ENCODE measurements around the gene AP5S1. TPM values are rescaled to one million over a fixed set of nuclear protein-coding genes. Genes with fewer than 3 reads are reported as not detected.
"Not testable (repeated sequence)": the region's sequence is repeated elsewhere in the genome, so short reads cannot be mapped to it uniquely, and the experiment has no call there.

Gene AP5S1
- polyA plus RNA-seq, 1 donor from 2014 or later: 11.3 TPM

DNA sequence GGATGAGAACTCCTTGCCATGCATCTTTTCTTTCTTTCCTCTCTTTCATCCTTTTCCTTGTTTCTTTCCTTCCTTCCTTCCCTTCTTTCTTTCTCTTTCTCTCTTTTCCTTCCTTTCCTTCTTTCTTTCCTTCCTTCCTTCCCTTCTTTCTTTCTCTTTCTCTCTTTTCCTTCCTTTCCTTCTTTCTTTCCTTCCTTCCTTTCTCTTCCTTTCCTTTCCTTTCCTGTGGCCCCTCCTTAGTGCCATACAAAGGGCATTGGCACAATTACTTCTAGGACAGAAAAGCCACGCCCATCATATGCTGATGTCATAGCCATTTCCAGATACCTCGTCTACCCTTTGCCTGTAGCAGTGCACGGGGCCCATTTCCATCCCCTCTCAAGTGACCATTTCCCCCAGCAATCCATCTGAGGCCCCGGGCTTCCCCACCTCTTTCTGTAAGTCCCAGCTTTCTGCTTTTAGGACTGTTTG, 31.6 kb upstream of the AP5S1 start:
- Histone ChIP-seq H3K36me3 (ENCODE audit: insufficient read depth, low read length) (no peaks in the 10 kb centered on the region), H3K4me2 (ENCODE audit: low read length) (no peak overlapping the region), H3K27ac (ENCODE audit: low read length) (no peak overlapping the region), H3K4me3 (ENCODE audit: low read length) (no peak overlapping the region), H3K9me2 (ENCODE audit: insufficient read depth, low read length) (no peaks in the 10 kb centered on the region), H4K20me1 (ENCODE audit: insufficient read depth) (no peaks in the 10 kb centered on the region), H2AFZ (ENCODE audit: low read depth, low read length) (no peak overlapping the region), H3K9ac (ENCODE audit: low read length) (no peak overlapping the region), H3K9me3 (ENCODE audit: low read length) (no peaks in the 10 kb centered on the region), H3F3A (ENCODE audit: insufficient read depth, low read length, poor library complexity, severe bottlenecking) (no peaks in the 10 kb centered on the region), H3K79me2 (replicated peaks; ENCODE audit: insufficient read depth, low read length) (peaks cover 10% of the 10 kb centered on the region), H3K27me3 (ENCODE audit: insufficient read depth, low read depth, low read length) (no peaks in the 10 kb centered on the region)
- TF ChIP-seq EZH2 (IDR thresholded peaks at IDR 0.05; ENCODE audit: borderline replicate concordance, insufficient read depth, low read length, poor library complexity, severe bottlenecking) (no peak), TAF1 (IDR thresholded peaks at IDR 0.05; ENCODE audit: low read depth) (no peak), RAD21 (conservative IDR thresholded peaks at IDR 0.05) (no peak), MXI1 (conservative IDR thresholded peaks at IDR 0.05; ENCODE audit: poor library complexity, severe bottlenecking) (no peak), POLR2AphosphoS5 (IDR thresholded peaks at IDR 0.05) (no peak), SMC3 (conservative IDR thresholded peaks at IDR 0.05; ENCODE audit: poor library complexity) (no peak), EP300 (conservative IDR thresholded peaks at IDR 0.05; ENCODE audit: poor library complexity, severe bottlenecking) (no peak)
- TF ChIP-seq, protein P1, sequence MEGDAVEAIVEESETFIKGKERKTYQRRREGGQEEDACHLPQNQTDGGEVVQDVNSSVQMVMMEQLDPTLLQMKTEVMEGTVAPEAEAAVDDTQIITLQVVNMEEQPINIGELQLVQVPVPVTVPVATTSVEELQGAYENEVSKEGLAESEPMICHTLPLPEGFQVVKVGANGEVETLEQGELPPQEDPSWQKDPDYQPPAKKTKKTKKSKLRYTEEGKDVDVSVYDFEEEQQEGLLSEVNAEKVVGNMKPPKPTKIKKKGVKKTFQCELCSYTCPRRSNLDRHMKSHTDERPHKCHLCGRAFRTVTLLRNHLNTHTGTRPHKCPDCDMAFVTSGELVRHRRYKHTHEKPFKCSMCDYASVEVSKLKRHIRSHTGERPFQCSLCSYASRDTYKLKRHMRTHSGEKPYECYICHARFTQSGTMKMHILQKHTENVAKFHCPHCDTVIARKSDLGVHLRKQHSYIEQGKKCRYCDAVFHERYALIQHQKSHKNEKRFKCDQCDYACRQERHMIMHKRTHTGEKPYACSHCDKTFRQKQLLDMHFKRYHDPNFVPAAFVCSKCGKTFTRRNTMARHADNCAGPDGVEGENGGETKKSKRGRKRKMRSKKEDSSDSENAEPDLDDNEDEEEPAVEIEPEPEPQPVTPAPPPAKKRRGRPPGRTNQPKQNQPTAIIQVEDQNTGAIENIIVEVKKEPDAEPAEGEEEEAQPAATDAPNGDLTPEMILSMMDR (IDR thresholded peaks at IDR 0.05; ENCODE audit: poor library complexity, severe bottlenecking): no peak
- TF ChIP-seq, protein P2, sequence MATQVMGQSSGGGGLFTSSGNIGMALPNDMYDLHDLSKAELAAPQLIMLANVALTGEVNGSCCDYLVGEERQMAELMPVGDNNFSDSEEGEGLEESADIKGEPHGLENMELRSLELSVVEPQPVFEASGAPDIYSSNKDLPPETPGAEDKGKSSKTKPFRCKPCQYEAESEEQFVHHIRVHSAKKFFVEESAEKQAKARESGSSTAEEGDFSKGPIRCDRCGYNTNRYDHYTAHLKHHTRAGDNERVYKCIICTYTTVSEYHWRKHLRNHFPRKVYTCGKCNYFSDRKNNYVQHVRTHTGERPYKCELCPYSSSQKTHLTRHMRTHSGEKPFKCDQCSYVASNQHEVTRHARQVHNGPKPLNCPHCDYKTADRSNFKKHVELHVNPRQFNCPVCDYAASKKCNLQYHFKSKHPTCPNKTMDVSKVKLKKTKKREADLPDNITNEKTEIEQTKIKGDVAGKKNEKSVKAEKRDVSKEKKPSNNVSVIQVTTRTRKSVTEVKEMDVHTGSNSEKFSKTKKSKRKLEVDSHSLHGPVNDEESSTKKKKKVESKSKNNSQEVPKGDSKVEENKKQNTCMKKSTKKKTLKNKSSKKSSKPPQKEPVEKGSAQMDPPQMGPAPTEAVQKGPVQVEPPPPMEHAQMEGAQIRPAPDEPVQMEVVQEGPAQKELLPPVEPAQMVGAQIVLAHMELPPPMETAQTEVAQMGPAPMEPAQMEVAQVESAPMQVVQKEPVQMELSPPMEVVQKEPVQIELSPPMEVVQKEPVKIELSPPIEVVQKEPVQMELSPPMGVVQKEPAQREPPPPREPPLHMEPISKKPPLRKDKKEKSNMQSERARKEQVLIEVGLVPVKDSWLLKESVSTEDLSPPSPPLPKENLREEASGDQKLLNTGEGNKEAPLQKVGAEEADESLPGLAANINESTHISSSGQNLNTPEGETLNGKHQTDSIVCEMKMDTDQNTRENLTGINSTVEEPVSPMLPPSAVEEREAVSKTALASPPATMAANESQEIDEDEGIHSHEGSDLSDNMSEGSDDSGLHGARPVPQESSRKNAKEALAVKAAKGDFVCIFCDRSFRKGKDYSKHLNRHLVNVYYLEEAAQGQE (IDR thresholded peaks at IDR 0.05; ENCODE audit: borderline replicate concordance): no peak

- not testable (repeated sequence) for H3K9me3 ChIP-seq (ENCODE audit: low read length); H3K36me3 ChIP-seq (ENCODE audit: insufficient read depth, low read length); H3K4me3 ChIP-seq (ENCODE audit: low read length); H3K27ac ChIP-seq (ENCODE audit: low read length); H3K9ac ChIP-seq (ENCODE audit: low read length); H4K20me1 ChIP-seq (ENCODE audit: insufficient read depth); H3F3A ChIP-seq (ENCODE audit: insufficient read depth, low read length, poor library complexity, severe bottlenecking); H3K4me2 ChIP-seq (ENCODE audit: low read length); H3K9me2 ChIP-seq (ENCODE audit: insufficient read depth, low read length); H2AFZ ChIP-seq (ENCODE audit: low read depth, low read length); H3K27me3 ChIP-seq (ENCODE audit: insufficient read depth, low read depth, low read length); H3K79me2 ChIP-seq (replicated peaks; ENCODE audit: insufficient read depth, low read length)
Measured at GRCh38 chr20:3789201-3789600, 31.1 kb upstream of the AP5S1 start.

- H3K9me2 ChIP-seq (ENCODE audit: insufficient read depth, low read length); H3K79me2 ChIP-seq (replicated peaks; ENCODE audit: insufficient read depth, low read length); H3K4me2 ChIP-seq (ENCODE audit: low read length); H3K4me3 ChIP-seq (ENCODE audit: low read length); H3K27me3 ChIP-seq (ENCODE audit: insufficient read depth, low read depth, low read length); H3K27ac ChIP-seq (ENCODE audit: low read length); H3K9ac ChIP-seq (ENCODE audit: low read length); H3K36me3 ChIP-seq (ENCODE audit: insufficient read depth, low read length); H2AFZ ChIP-seq (ENCODE audit: low read depth, low read length); H3F3A ChIP-seq (ENCODE audit: insufficient read depth, low read length, poor library complexity, severe bottlenecking); H4K20me1 ChIP-seq (ENCODE audit: insufficient read depth); H3K9me3 ChIP-seq (ENCODE audit: low read length): not testable (repeated sequence)
Measured at GRCh38 chr20:3794168-3794567, 26.2 kb upstream of the AP5S1 start.
